WERI-Rb-1 (cell line): ENCODE results near the gene CPNE9.

Experiments
- DNase-seq: peaks from one replicate; pipeline ENCODE4 v3.0.0-alpha.2; 2020
- H3K27ac ChIP-seq: fragments of 250-450 bp; sonication (Bioruptor Pico); 2 replicates; pipeline ENCODE4 v1.5.1; 2020; ENCODE audit warnings: mild to moderate bottlenecking, moderate library complexity
- H3K27me3 ChIP-seq: fragments of 250-450 bp; sonication (Bioruptor Pico); 2 replicates; pipeline ENCODE4 v1.5.1; 2021; ENCODE audit warnings: mild to moderate bottlenecking, low read depth, moderate library complexity; ENCODE audit not compliant: insufficient read depth, severe bottlenecking
- H3K36me3 ChIP-seq: fragments of 250-450 bp; sonication (Bioruptor Pico); 2 replicates; pipeline ENCODE4 v1.5.1; 2020; ENCODE audit warnings: mild to moderate bottlenecking, moderate library complexity
- H3K4me3 ChIP-seq: 2 replicates; pipeline ENCODE4 v1.5.1; 2011; ENCODE audit warnings: low read depth, mild to moderate bottlenecking, control low read depth, low read length
- H3K9me3 ChIP-seq: fragments of 250-450 bp; sonication (Bioruptor Pico); 2 replicates; pipeline ENCODE4 v1.5.1; 2021; ENCODE audit warnings: mild to moderate bottlenecking, moderate library complexity; ENCODE audit not compliant: severe bottlenecking
- TF ChIP-seq, protein P1 (sequence below): IDR thresholded peaks from 2 replicates; pipeline ENCODE4 v1.5.1; 2011; ENCODE audit warnings: low read depth, mild to moderate bottlenecking, control low read depth, inconsistent platforms, low read length

Gene CPNE9

GRCh38 chr3:9712415-9712814 lies 8.8 kb downstream of the CPNE9 start:
- no peak for DNase-seq
- Histone ChIP-seq H3K9me3 (no peaks in the 10 kb centered on the region), H3K4me3 (no peak overlapping the region), H3K27me3 (no peaks in the 10 kb centered on the region), H3K36me3 (no peaks in the 10 kb centered on the region), H3K27ac (no peak overlapping the region)
- TF ChIP-seq, protein P1, sequence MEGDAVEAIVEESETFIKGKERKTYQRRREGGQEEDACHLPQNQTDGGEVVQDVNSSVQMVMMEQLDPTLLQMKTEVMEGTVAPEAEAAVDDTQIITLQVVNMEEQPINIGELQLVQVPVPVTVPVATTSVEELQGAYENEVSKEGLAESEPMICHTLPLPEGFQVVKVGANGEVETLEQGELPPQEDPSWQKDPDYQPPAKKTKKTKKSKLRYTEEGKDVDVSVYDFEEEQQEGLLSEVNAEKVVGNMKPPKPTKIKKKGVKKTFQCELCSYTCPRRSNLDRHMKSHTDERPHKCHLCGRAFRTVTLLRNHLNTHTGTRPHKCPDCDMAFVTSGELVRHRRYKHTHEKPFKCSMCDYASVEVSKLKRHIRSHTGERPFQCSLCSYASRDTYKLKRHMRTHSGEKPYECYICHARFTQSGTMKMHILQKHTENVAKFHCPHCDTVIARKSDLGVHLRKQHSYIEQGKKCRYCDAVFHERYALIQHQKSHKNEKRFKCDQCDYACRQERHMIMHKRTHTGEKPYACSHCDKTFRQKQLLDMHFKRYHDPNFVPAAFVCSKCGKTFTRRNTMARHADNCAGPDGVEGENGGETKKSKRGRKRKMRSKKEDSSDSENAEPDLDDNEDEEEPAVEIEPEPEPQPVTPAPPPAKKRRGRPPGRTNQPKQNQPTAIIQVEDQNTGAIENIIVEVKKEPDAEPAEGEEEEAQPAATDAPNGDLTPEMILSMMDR: no peak

DNA sequence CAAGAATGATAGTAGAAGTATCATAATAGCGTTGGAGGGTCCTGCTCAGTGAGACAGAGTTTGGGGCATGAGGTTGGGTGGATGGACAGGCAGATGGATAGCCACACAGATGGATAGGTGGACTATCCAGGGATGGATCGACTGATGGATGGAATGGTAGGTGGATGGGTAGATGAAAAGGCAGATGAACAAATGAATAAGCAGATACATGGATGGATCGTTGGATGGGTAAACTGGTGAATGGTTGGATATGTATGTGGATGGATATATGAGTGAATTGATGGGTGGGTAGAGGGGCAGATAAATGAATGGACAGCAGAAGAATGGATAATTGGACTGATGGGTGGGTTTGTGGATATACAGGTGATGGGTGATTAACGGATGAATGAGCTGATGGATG lies 9.5 kb downstream of the CPNE9 start:
- H3K9me3 ChIP-seq: no peaks in the 10 kb centered on the region
- no peak overlapping the region for H3K27ac ChIP-seq
- no peaks in the 10 kb centered on the region for H3K36me3 ChIP-seq
- TF ChIP-seq, protein P1: no peak
- H3K4me3 ChIP-seq: no peak overlapping the region
- H3K27me3 ChIP-seq: no peaks in the 10 kb centered on the region
- no peak for DNase-seq

GRCh38 chr3:9715136-9715535 lies 11.5 kb downstream of the CPNE9 start:
- DNase-seq: no peak
- Histone ChIP-seq H3K4me3 (no peak overlapping the region), H3K27ac (no peak overlapping the region), H3K27me3 (no peaks in the 10 kb centered on the region), H3K9me3 (no peaks in the 10 kb centered on the region), H3K36me3 (no peaks in the 10 kb centered on the region)
- TF ChIP-seq, protein P1: no peak

DNA sequence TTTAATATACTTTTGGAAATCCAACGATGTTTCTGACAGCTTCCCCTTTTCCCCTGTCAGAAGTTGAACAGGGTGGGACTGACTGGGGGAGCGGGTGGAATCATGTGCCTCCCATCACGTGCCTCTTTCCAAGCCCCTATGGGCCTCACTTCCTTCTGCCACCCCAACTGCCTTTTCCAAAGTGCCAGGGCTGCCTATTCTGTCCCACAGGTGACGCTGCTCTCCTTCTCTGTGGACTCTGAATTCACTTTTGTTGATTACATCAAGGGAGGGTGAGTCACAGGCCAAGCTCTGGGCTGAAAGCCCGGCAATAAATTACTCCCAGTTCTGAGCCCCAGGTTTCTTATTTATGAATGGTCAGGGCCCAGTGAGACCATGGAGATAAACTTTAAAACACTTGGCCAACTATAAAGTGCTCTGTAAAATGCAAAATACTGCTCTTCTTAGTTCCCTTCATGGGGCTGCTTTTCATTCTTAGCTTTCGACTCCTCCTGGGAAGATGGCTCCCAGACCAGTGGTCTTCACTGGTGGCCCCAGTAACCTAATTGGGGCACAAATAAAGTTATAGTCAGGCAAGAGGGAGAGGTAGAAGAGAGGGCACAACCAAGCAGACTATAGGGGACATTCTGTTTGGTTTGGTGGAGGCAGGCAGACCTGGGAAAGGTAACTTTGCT lies 12.3 kb downstream of the CPNE9 start:
- DNase-seq: no peak
- no peak overlapping the region for H3K4me3 ChIP-seq
- TF ChIP-seq, protein P1: no peak
- no peaks in the 10 kb centered on the region for H3K9me3 ChIP-seq
- no peaks in the 10 kb centered on the region for H3K27me3 ChIP-seq
- no peaks in the 10 kb centered on the region for H3K36me3 ChIP-seq
- H3K27ac ChIP-seq: no peak overlapping the region

DNA sequence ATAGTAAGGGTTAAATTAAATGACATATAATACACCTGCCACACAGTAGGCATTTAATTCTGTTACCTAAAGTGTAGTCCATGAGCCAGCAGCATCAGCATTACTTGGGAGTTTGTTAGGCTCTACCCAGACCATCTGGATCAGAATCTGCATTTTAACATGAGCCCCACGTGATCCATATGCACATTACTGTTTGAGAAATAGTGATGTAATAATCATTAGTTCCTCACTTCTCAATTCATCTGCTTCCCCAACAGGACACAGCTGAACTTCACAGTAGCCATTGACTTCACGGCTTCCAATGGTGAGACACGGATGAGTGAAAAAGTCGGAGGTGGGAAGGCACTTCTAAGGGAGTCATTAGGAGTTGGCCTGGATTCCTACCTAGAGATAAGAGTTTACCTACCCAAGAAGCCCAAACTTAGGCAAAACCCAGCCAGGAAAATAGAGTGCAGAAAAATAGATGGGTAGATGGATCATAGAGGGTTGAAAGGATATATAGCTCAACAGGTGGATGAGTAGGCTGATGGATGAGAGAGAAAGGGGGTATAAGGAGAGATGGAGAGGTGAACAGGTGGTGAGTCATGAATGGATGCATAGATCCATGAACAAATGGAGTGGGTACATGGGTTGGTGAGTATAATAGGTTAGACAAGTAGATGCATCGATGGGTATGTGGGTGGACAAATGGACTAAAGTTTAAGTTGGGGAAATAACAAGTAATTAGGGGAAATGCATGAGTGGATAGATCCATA lies 13.3 kb downstream of the CPNE9 start:
- DNase-seq: no peak
- Histone ChIP-seq H3K9me3 (no peaks in the 10 kb centered on the region), H3K27ac (no peak overlapping the region), H3K27me3 (no peaks in the 10 kb centered on the region), H3K4me3 (no peak overlapping the region), H3K36me3 (no peaks in the 10 kb centered on the region)
- TF ChIP-seq, protein P1: no peak
